GM21447 (cell line): Measurements from ENCODE around the gene MON1A.
"Not testable (repeated sequence)": the region's sequence is repeated elsewhere in the genome, so short reads cannot be mapped to it uniquely, and the experiment has no call there.

ENCODE experiments used
- ATAC-seq: cut with Tn5 transposase; IDR thresholded peaks from one replicate; pipeline ENCODE4 v1.9.1; 2021; ENCODE audit not compliant: unreplicated experiment

Gene MON1A

GRCh38 chr3:49917806-49918590 is 11.6 kb downstream of the MON1A start:
- ATAC-seq, result not testable (repeated sequence)

- no peak for ATAC-seq
Measured at GRCh38 chr3:49916686-49917085, 12.9 kb downstream of the MON1A start.

GRCh38 chr3:49914906-49915305 is 14.7 kb downstream of the MON1A start:
- no peak for ATAC-seq

GRCh38 chr3:49912881-49913281 is 16.7 kb downstream of the MON1A start:
- no peak for ATAC-seq

- ATAC-seq, result no peak
Measured at GRCh38 chr3:49911611-49912010, 18.0 kb downstream of the MON1A start.

- ATAC-seq, result no peak
Measured at GRCh38 chr3:49911124-49911420, 18.5 kb downstream of the MON1A start.

- no peak for ATAC-seq
Measured at GRCh38 chr3:49910409-49911123, 19.0 kb downstream of the MON1A start.

- no peak for ATAC-seq
Measured at GRCh38 chr3:49908373-49909199, 21.0 kb downstream of the MON1A start.

GRCh38 chr3:49906073-49906743 is 23.4 kb downstream of the MON1A start:
- ATAC-seq, result no peak

GRCh38 chr3:49904448-49904847 is 25.2 kb downstream of the MON1A start:
- not testable (repeated sequence) for ATAC-seq

- ATAC-seq, result peak; percentile 63
Measured at GRCh38 chr3:49903451-49904424, 25.9 kb downstream of the MON1A start, which contains the start of gene MST1R. Gene MST1R (minus strand): TSS chr3:49903873. CDS start chr3:49903609, 264 bp downstream.

- no peak for ATAC-seq
Measured at GRCh38 chr3:49902511-49903345, 26.9 kb downstream of the MON1A start.

- no peak for ATAC-seq
Measured at GRCh38 chr3:49901366-49902339, 28.0 kb downstream of the MON1A start.

GRCh38 chr3:49900491-49901153 is 29.0 kb downstream of the MON1A start:
- ATAC-seq, result no peak

- ATAC-seq, result no peak
Measured at GRCh38 chr3:49899815-49900214, 29.8 kb downstream of the MON1A start.

- ATAC-seq, result no peak
Measured at GRCh38 chr3:49898991-49899390, 30.6 kb downstream of the MON1A start.

GRCh38 chr3:49896345-49896744 is 33.3 kb downstream of the MON1A start:
- no peak for ATAC-seq
